Stomach (tissue), 4 donors: ENCODE results near the gene ZBTB17.
A peak's percentile ranks its signal among the peaks of the same experiment; 100 is the strongest.

Experiments
- EP300 ChIP-seq: sonication (generic); formaldehyde crosslinking; IDR thresholded peaks from one replicate; pipeline ENCODE4 v1.6.1; 2017; ENCODE audit warnings: antibody characterized with exemption
- POLR2AphosphoS5 ChIP-seq, 3 donors: sonication (generic); formaldehyde crosslinking; IDR thresholded peaks; one replicate each; pipeline ENCODE4 v1.6.1; 2016; ENCODE audit warnings: antibody characterized with exemption in 3 of 3
- TF ChIP-seq, protein P1 (sequence below), 7 experiments: fragments of 450-650 bp in 4 of 7; fragments of 200-600 bp in 3 of 7; sonication (generic) in 3 of 7; IDR thresholded peaks; one replicate each; pipeline ENCODE4 v1.5.1; 2016 to 2019; ENCODE audit warnings: antibody characterized with exemption in 7 of 7, control low read depth in 2 of 7, mild to moderate bottlenecking in 1 of 7

DNA sequence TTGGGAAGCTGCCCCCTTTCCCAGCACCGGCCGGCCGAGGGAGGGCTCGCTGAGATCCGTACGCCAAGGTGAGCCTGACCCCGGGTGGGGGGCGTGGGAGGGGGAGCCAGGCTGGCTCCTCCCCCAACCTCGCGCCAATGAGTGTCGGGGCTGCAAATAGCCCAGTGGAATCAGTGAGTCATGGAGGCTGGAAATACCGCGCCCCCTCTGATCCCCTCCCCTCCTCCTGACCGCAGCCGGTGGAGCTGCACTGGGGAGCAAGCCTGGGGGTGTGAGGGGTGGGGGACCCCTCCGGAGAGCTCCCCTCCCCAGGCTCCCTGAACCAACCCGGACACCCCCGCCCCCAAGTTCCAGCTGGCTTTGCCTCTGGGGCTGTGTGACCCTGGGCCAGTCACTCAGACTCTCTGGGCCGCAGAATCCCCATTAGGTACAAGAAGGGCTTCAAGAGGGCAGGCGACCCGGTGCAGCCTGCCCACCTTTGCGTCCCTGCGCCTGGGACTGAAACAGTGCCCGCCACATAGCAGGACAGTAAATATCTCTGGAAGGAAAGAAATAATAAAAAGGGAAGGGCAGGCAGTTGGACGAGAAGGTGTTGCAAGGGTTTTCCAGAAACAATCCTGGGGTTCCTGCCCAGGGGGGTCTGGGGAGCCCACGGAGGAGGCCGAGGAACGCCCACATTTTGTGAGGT, 37.5 kb upstream of the ZBTB17 start:
- TF ChIP-seq, protein P1, sequence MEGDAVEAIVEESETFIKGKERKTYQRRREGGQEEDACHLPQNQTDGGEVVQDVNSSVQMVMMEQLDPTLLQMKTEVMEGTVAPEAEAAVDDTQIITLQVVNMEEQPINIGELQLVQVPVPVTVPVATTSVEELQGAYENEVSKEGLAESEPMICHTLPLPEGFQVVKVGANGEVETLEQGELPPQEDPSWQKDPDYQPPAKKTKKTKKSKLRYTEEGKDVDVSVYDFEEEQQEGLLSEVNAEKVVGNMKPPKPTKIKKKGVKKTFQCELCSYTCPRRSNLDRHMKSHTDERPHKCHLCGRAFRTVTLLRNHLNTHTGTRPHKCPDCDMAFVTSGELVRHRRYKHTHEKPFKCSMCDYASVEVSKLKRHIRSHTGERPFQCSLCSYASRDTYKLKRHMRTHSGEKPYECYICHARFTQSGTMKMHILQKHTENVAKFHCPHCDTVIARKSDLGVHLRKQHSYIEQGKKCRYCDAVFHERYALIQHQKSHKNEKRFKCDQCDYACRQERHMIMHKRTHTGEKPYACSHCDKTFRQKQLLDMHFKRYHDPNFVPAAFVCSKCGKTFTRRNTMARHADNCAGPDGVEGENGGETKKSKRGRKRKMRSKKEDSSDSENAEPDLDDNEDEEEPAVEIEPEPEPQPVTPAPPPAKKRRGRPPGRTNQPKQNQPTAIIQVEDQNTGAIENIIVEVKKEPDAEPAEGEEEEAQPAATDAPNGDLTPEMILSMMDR (IDR thresholded peaks at IDR 0.05), result no peak
- no peak for TF ChIP-seq EP300
- TF ChIP-seq POLR2AphosphoS5 (IDR thresholded peaks at IDR 0.05), result peak in 2 of 3 donors; percentile 52 to 61
